GM12878 (cell line): ENCODE results near the gene APEX2. TPM values are rescaled to one million over a fixed set of nuclear protein-coding genes. Genes with fewer than 3 reads are reported as not detected.
"Not testable (repeated sequence)": the region's sequence is repeated elsewhere in the genome, so short reads cannot be mapped to it uniquely, and the experiment has no call there.

Source experiments
- ATAC-seq: fragments of 200-7000 bp; cut with Tn5 transposase; 3 replicates; pipeline ENCODE4 v1.9.1; 2020; ENCODE audit warnings: mild to moderate bottlenecking, moderate library complexity
- BruUV-seq: library from RNA; stranded (reverse); fragments of 400-500 nt; replicated peaks from 2 replicates; lab custom pipeline; 2021; lab: Mats Ljungman, UMichigan
- CTCF ChIA-PET: fragments of 300-600 bp; sonication (Branson Sonifier 250); formaldehyde crosslinking; extraction: SDS; loops from one replicate; lab custom pipeline; 2021; ENCODE audit warnings: inconsistent platforms; lab: Yijun Ruan, JAX
- POLR2A ChIA-PET: fragments of 350-600 bp; formaldehyde crosslinking; extraction: SDS; loops from one replicate; lab custom pipeline; 2021; ENCODE audit warnings: inconsistent platforms; lab: Charles Lee
- RAD21 ChIA-PET: fragments of 300-600 bp; sonication (Branson Sonifier 250); formaldehyde crosslinking; loops from one replicate; lab custom pipeline; 2023; ENCODE audit warnings: antibody characterized with exemption; ENCODE audit not compliant: unreplicated experiment; lab: Charles Lee
- SMC1A ChIA-PET: fragments of 300-600 bp; sonication (Branson Sonifier 250); formaldehyde crosslinking; loops from one replicate; lab custom pipeline; 2023; ENCODE audit not compliant: unreplicated experiment, uncharacterized antibody; lab: Charles Lee
- DNase-seq: peaks from one replicate; pipeline ENCODE4 v3.0.0-alpha.2; 2011; ENCODE audit warnings: low read depth, low spot score
- FAIRE-seq: peaks from 3 replicates; lab custom pipeline; 2011; peaks lifted over from hg19 to GRCh38; lab: Jason Lieb, UNC
- H2AFZ ChIP-seq: 2 replicates; pipeline ENCODE4 v1.6.0; 2011; ENCODE audit warnings: low read depth, low read length, control low read depth; ENCODE audit not compliant: control insufficient read depth
- H3K27ac ChIP-seq: 2 replicates; pipeline ENCODE4 v1.5.1; 2011; ENCODE audit warnings: control low read depth; ENCODE audit not compliant: control insufficient read depth, insufficient read depth
- H3K27me3 ChIP-seq, 2 experiments: replicated peaks in 1 of 2; 2 replicates each; pipeline versions ENCODE4 v1.6.0 to v1.6.1; 2011; ENCODE audit warnings: low read length in 1 of 2; ENCODE audit not compliant: control insufficient read depth in 2 of 2, insufficient read depth in 2 of 2
- H3K36me3 ChIP-seq, 2 experiments: 2 replicates each; pipeline ENCODE4 v1.5.1; 2011; ENCODE audit warnings: low read length in 1 of 2; ENCODE audit not compliant: control insufficient read depth in 2 of 2, insufficient read depth in 2 of 2
- H3K4me1 ChIP-seq: 2 replicates; pipeline ENCODE4 v1.6.1; 2011; ENCODE audit warnings: mild to moderate bottlenecking, low read length, moderate library complexity, mixed read lengths; ENCODE audit not compliant: control insufficient read depth, insufficient read depth
- H3K4me2 ChIP-seq: 2 replicates; pipeline ENCODE4 v1.6.0; 2011; ENCODE audit warnings: control low read depth; ENCODE audit not compliant: control insufficient read depth, insufficient read depth
- H3K4me3 ChIP-seq: fragments of 200-600 bp; sonication (generic); 2 replicates; pipeline ENCODE4 v1.5.1; 2016
- H3K79me2 ChIP-seq: 2 replicates; pipeline ENCODE4 v1.6.0; 2011; ENCODE audit warnings: low read length; ENCODE audit not compliant: control insufficient read depth, insufficient read depth
- H3K9ac ChIP-seq: 2 replicates; pipeline ENCODE4 v1.8.0; 2011; ENCODE audit warnings: low read length, control low read depth, mixed read lengths; ENCODE audit not compliant: control insufficient read depth, insufficient read depth
- H3K9me3 ChIP-seq: replicated peaks from 3 replicates; pipeline ENCODE4 v1.5.1; 2011; ENCODE audit warnings: mild to moderate bottlenecking, low read length; ENCODE audit not compliant: control insufficient read depth, insufficient read depth
- H4K20me1 ChIP-seq: 2 replicates; pipeline ENCODE4 v1.6.0; 2011; ENCODE audit not compliant: control insufficient read depth, insufficient read depth
- FOXM1 ChIP-seq: IDR thresholded peaks from 2 replicates; pipeline ENCODE4 v1.6.1; 2012; ENCODE audit warnings: low read depth, mild to moderate bottlenecking, inconsistent platforms, low read length, moderate library complexity
- PAX5 ChIP-seq: IDR thresholded peaks from 2 replicates; pipeline ENCODE4 v1.6.1; 2011; ENCODE audit warnings: low read depth, low read length, borderline replicate concordance
- SMC3 ChIP-seq: IDR thresholded peaks from 2 replicates; pipeline ENCODE4 v1.6.1; 2011; ENCODE audit warnings: low read length, improper control_type of control experiment, borderline replicate concordance
- TCF12 ChIP-seq: IDR thresholded peaks from 2 replicates; pipeline ENCODE4 v1.6.1; 2011; ENCODE audit warnings: low read depth, mild to moderate bottlenecking, low read length
- WGBS: methylation state at CpG from one replicate; pipeline ENCODE4 v1.1.6; 2016; ENCODE audit warnings: low lambda C conversion rate; ENCODE audit not compliant: insufficient replicate concordance, insufficient coverage; ENCODE audit errors: missing lambda C conversion rate; 5-methylcytosine and 5-hydroxymethylcytosine counted together
- in situ Hi-C: fragments of 300-500 bp; cut with MboI; formaldehyde crosslinking; loops from 9 replicates; pipeline ENCODE4 v1.14.3; 2018; ENCODE audit warnings: mixed read lengths
- intact Hi-C: fragments of 100-400 bp; cut with micrococcal nuclease; formaldehyde crosslinking; loops from one replicate; pipeline ENCODE4 v1.14.2; 2022; ENCODE audit not compliant: unreplicated experiment
- polyA plus RNA-seq, 11 experiments: library from polyadenylated mRNA; depleted of rRNA in 4 of 11; unstranded in 6 of 11; stranded (reverse) in 5 of 11; fragments of >200 nt; fragmentation: Nextera tagmentation in 4 of 11; fragmentation: Illumina TruSeq in 1 of 11; extraction: Ambion mirVana in 4 of 11; extraction: Trizol in 1 of 11; gene quantifications; 1 replicate in 1 of 11; 2 replicates in 10 of 11; pipeline versions ENCODE4 v1.2.1 to v1.2.3, GENCODE V29; 2011 to 2016; ENCODE audit warnings: inconsistent platforms in 2 of 11, missing spikeins in 2 of 11, low read depth in 1 of 11
- total RNA-seq, 4 experiments: library from RNA; depleted of rRNA in 3 of 4; stranded (reverse); fragments of >200 nt in 3 of 4; fragmentation: Illumina TruSeq in 1 of 4; extraction: Trizol in 1 of 4; gene quantifications; 2 replicates each; pipeline versions ENCODE4 v1.2.1 to v1.2.3, GENCODE V29; 2013 to 2021
- TF ChIP-seq, protein P1 (sequence below): fragments of 450-650 bp; IDR thresholded peaks from 2 replicates; pipeline ENCODE4 v1.6.1; 2017; ENCODE audit warnings: mild to moderate bottlenecking, low read depth, inconsistent platforms; ENCODE audit not compliant: poor library complexity, severe bottlenecking

The APEX2 gene
- total and polyA plus RNA-seq, 10 of the 15 experiments (the other 5 are each of a cell fraction or from before 2014, with no cell fraction given): 14.9 to 51.7 (median 35.6) TPM

DNA sequence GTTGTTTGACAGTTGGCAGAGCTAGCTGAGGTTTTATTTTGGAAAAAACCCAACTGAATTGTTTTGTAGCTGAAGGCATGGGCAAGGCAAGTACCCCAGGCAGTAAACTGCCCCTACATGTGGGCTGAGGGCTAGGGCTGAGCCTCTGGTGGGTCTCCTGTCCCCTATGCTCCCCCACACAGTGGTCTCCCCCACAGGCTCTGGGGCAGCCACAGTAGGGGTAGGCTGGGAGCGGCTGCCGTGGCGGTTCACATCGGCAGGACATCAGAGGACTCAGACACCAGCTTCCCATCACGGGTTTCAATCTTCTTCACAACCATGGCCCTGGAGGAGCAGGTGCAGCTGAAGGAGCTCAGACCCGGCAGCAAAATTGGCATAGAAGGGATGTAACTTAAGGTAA is 41.4 kb downstream of the APEX2 start:
- in situ Hi-C loops: no loop called here
- Histone ChIP-seq H3K9me3 (no peaks in the 10 kb centered on the region), H3K9ac (no peak overlapping the region), H4K20me1 (no peaks in the 10 kb centered on the region)
- ChIA-PET CTCF (no interaction called here), POLR2A (no interaction called here)
- DNase-seq: no peak
- TF ChIP-seq, protein P1, sequence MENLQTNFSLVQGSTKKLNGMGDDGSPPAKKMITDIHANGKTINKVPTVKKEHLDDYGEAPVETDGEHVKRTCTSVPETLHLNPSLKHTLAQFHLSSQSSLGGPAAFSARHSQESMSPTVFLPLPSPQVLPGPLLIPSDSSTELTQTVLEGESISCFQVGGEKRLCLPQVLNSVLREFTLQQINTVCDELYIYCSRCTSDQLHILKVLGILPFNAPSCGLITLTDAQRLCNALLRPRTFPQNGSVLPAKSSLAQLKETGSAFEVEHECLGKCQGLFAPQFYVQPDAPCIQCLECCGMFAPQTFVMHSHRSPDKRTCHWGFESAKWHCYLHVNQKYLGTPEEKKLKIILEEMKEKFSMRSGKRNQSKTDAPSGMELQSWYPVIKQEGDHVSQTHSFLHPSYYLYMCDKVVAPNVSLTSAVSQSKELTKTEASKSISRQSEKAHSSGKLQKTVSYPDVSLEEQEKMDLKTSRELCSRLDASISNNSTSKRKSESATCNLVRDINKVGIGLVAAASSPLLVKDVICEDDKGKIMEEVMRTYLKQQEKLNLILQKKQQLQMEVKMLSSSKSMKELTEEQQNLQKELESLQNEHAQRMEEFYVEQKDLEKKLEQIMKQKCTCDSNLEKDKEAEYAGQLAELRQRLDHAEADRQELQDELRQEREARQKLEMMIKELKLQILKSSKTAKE: no peak
- TF ChIP-seq TCF12: no peak
- TF ChIP-seq PAX5: no peak
- no peak for TF ChIP-seq SMC3
- TF ChIP-seq FOXM1: no peak
- TF ChIP-seq, all 136 proteins: peak for 0
- ChIA-PET RAD21 (no interaction called here), SMC1A (no interaction called here)
- intact Hi-C loops: no loop called here
- WGBS: 74% methylated on average over 6 of the region's 6 CpGs
- Histone ChIP-seq H3K36me3 (no peaks in the 10 kb centered on the region), H2AFZ (no peak overlapping the region), H3K4me2 (no peak overlapping the region), H3K4me3 (no peak overlapping the region), H3K27me3 (no peaks in the 10 kb centered on the region), H3K79me2 (no peaks in the 10 kb centered on the region), H3K27ac (no peak overlapping the region), H3K4me1 (no peaks in the 10 kb centered on the region)
- no peak for ATAC-seq
- BruUV-seq: no TSS peak
- FAIRE-seq: no peak

GRCh38 chrX:55050599-55050998 is 50.4 kb downstream of the APEX2 start:
- POLR2A ChIA-PET, H3K4me1 ChIP-seq, SMC1A ChIA-PET, H3K4me3 ChIP-seq, RAD21 ChIA-PET, H4K20me1 ChIP-seq, H3K36me3 ChIP-seq, H3K9me3 ChIP-seq, H2AFZ ChIP-seq, DNase-seq, BruUV-seq, H3K4me2 ChIP-seq, H3K27ac ChIP-seq, ATAC-seq, H3K79me2 ChIP-seq, CTCF ChIA-PET, intact Hi-C loops, H3K27me3 ChIP-seq, FAIRE-seq, H3K9ac ChIP-seq, in situ Hi-C loops: not testable (repeated sequence)
- 29% methylated on average over 2 of the region's 2 CpGs for WGBS
